ENCODE data around the gene NCK1. TPM values are rescaled to one million over a fixed set of nuclear protein-coding genes. Genes with fewer than 3 reads are reported as not detected.
"Not testable (repeated sequence)": the region's sequence is repeated elsewhere in the genome, so short reads cannot be mapped to it uniquely, and the experiment has no call there.

NCK1 gene
- total RNA-seq, 1 experiment from 2014 or later = 15.3 TPM

DNA sequence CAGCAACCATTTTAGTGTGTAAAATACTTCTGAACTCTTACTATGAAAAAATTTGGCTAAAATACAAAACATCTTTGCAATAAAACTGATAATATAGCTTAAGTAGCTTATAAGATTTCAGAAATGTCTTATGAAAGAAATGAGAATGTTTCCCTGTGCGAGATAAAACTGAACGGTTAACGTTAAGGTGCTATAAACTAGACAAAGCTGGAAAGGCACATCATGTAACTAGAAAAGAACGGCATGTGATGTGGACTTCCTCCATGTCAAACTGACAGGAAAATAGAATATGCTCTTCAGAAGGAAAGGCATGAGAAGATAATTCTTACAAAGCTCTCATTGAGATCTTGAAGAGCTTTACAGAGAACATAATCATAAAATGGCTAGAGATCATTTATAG lies 36.5 kb downstream of the NCK1 start:
- CTCF ChIA-PET = no interaction called here
- H3K9ac ChIP-seq (ENCODE audit: low read length) = no peak overlapping the region
- ATAC-seq (no peak), DNase-seq (no peak)
- BruUV-seq (replicated peaks) = no TSS peak
- no peaks in the 10 kb centered on the region for H3K27me3 ChIP-seq (ENCODE audit: low read length)
- intact Hi-C loops (cut with micrococcal nuclease) = no loop called here
- H3K79me2 ChIP-seq (ENCODE audit: low read length) = peaks cover 95% of the 10 kb centered on the region
- H3F3A ChIP-seq (ENCODE audit: low read length, unreplicated experiment) = no peaks in the 10 kb centered on the region
- peaks cover 9% of the 10 kb centered on the region for H3K4me1 ChIP-seq (ENCODE audit: insufficient read depth, low read length)
- no peak overlapping the region for H3K4me2 ChIP-seq (ENCODE audit: low read length)
- H3K27ac ChIP-seq (ENCODE audit: low read length) = no peak overlapping the region
- no peaks in the 10 kb centered on the region for H3K9me2 ChIP-seq (replicated peaks; ENCODE audit: low read length)
- H2AFZ ChIP-seq (ENCODE audit: low read length) = no peak overlapping the region
- no peaks in the 10 kb centered on the region for H3K9me3 ChIP-seq (ENCODE audit: low read length)
- no peak for TF ChIP-seq EZH2phosphoT487 (IDR thresholded peaks at IDR 0.05; ENCODE audit: borderline replicate concordance, low read length)
- no peak for TF ChIP-seq EZH2 (IDR thresholded peaks at IDR 0.05; ENCODE audit: low read length, unreplicated experiment)
- H3K4me3 ChIP-seq (ENCODE audit: low read length) = no peak overlapping the region
- POLR2A ChIA-PET (ENCODE audit: unreplicated experiment) = no interaction called here
- H4K20me1 ChIP-seq (ENCODE audit: low read length) = no peaks in the 10 kb centered on the region
- peaks cover 7% of the 10 kb centered on the region; the same call in 1 of the 2 replicates for H3K36me3 ChIP-seq (ENCODE audit: low read depth, low read length)

DNA sequence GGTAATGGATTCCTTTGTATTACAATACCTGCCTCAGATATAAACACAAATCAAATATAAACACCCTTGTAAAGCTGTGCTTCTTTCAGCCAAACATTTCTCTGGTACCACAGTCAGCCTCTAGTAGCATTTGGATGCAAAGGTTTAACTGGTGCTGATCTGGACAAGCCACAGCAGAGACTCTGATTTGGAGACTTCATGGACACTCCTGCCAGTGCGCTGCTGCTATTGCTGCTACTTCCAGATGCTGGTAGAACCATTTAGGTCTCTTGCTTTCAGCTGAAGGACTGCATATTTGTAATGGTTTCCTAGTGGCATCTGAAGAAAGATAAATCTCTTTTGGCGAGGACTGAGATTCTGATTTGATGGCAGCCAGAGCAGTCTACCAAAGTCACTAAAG lies 36.9 kb downstream of the NCK1 start:
- Histone ChIP-seq H3K4me2 (ENCODE audit: low read length) (no peak overlapping the region), H3K27ac (ENCODE audit: low read length) (no peak overlapping the region), H4K20me1 (ENCODE audit: low read length) (no peaks in the 10 kb centered on the region), H3K27me3 (ENCODE audit: low read length) (no peaks in the 10 kb centered on the region), H3F3A (ENCODE audit: low read length, unreplicated experiment) (no peaks in the 10 kb centered on the region), H3K9ac (ENCODE audit: low read length) (no peak overlapping the region), H3K9me2 (replicated peaks; ENCODE audit: low read length) (no peaks in the 10 kb centered on the region), H3K9me3 (ENCODE audit: low read length) (no peaks in the 10 kb centered on the region), H3K4me1 (ENCODE audit: insufficient read depth, low read length) (peaks cover 5% of the 10 kb centered on the region), H3K4me3 (ENCODE audit: low read length) (no peak overlapping the region), H2AFZ (ENCODE audit: low read length) (no peak overlapping the region), H3K79me2 (ENCODE audit: low read length) (peaks cover 95% of the 10 kb centered on the region), H3K36me3 (ENCODE audit: low read depth, low read length) (peaks cover 7% of the 10 kb centered on the region; the same call in 1 of the 2 replicates)
- no peak for TF ChIP-seq EZH2 (IDR thresholded peaks at IDR 0.05; ENCODE audit: low read length, unreplicated experiment)
- no peak for TF ChIP-seq EZH2phosphoT487 (IDR thresholded peaks at IDR 0.05; ENCODE audit: borderline replicate concordance, low read length)
- no TSS peak for BruUV-seq (replicated peaks)
- intact Hi-C loops (cut with micrococcal nuclease) = no loop called here
- ChIA-PET CTCF (no interaction called here), POLR2A (ENCODE audit: unreplicated experiment) (no interaction called here)
- DNase-seq = no peak
- ATAC-seq = no peak

GRCh38 chr3:136899622-136900158 lies 37.7 kb downstream of the NCK1 start:
- peaks cover 11% of the 10 kb centered on the region; the same call in 1 of the 2 replicates for H3K36me3 ChIP-seq (ENCODE audit: low read depth, low read length)
- BruUV-seq (replicated peaks) = no TSS peak

GRCh38 chr3:136900694-136901093 lies 38.7 kb downstream of the NCK1 start:
- intact Hi-C loops (cut with micrococcal nuclease); POLR2A ChIA-PET (ENCODE audit: unreplicated experiment); ATAC-seq: not testable (repeated sequence)

More at GRCh38 chr3:136899622-136900158, 37.7 kb downstream of the NCK1 start:
- Histone ChIP-seq H3K4me2 (ENCODE audit: low read length) (no peak overlapping the region), H3K79me2 (ENCODE audit: low read length) (peaks cover 95% of the 10 kb centered on the region), H3K4me3 (ENCODE audit: low read length) (no peak overlapping the region), H3F3A (ENCODE audit: low read length, unreplicated experiment) (no peaks in the 10 kb centered on the region), H3K9me2 (replicated peaks; ENCODE audit: low read length) (no peaks in the 10 kb centered on the region), H4K20me1 (ENCODE audit: low read length) (no peaks in the 10 kb centered on the region), H3K27ac (ENCODE audit: low read length) (no peak overlapping the region), H3K9ac (ENCODE audit: low read length) (no peak overlapping the region), H3K9me3 (ENCODE audit: low read length) (no peaks in the 10 kb centered on the region), H3K4me1 (ENCODE audit: insufficient read depth, low read length) (no peaks in the 10 kb centered on the region), H3K27me3 (ENCODE audit: low read length) (no peaks in the 10 kb centered on the region), H2AFZ (ENCODE audit: low read length) (no peak overlapping the region)
- DNase-seq = no peak
- TF ChIP-seq EZH2phosphoT487 (IDR thresholded peaks at IDR 0.05; ENCODE audit: borderline replicate concordance, low read length) = no peak
- TF ChIP-seq, protein P1, sequence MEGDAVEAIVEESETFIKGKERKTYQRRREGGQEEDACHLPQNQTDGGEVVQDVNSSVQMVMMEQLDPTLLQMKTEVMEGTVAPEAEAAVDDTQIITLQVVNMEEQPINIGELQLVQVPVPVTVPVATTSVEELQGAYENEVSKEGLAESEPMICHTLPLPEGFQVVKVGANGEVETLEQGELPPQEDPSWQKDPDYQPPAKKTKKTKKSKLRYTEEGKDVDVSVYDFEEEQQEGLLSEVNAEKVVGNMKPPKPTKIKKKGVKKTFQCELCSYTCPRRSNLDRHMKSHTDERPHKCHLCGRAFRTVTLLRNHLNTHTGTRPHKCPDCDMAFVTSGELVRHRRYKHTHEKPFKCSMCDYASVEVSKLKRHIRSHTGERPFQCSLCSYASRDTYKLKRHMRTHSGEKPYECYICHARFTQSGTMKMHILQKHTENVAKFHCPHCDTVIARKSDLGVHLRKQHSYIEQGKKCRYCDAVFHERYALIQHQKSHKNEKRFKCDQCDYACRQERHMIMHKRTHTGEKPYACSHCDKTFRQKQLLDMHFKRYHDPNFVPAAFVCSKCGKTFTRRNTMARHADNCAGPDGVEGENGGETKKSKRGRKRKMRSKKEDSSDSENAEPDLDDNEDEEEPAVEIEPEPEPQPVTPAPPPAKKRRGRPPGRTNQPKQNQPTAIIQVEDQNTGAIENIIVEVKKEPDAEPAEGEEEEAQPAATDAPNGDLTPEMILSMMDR (conservative IDR thresholded peaks at IDR 0.05; ENCODE audit: low read depth, low read length) = no peak
- TF ChIP-seq EZH2 (IDR thresholded peaks at IDR 0.05; ENCODE audit: low read length, unreplicated experiment) = no peak
- POLR2A ChIA-PET (ENCODE audit: unreplicated experiment) = no interaction called here
- ATAC-seq = no peak
- CTCF ChIA-PET = no interaction called here
- intact Hi-C loops (cut with micrococcal nuclease) = no loop called here

More at GRCh38 chr3:136900694-136901093, 38.7 kb downstream of the NCK1 start:
- H3K27ac ChIP-seq (ENCODE audit: low read length); H3F3A ChIP-seq (ENCODE audit: low read length, unreplicated experiment); H4K20me1 ChIP-seq (ENCODE audit: low read length); H2AFZ ChIP-seq (ENCODE audit: low read length); H3K4me3 ChIP-seq (ENCODE audit: low read length); H3K4me1 ChIP-seq (ENCODE audit: insufficient read depth, low read length); H3K4me2 ChIP-seq (ENCODE audit: low read length); H3K9ac ChIP-seq (ENCODE audit: low read length); DNase-seq; H3K27me3 ChIP-seq (ENCODE audit: low read length); H3K9me2 ChIP-seq (replicated peaks; ENCODE audit: low read length); CTCF ChIA-PET; H3K9me3 ChIP-seq (ENCODE audit: low read length); BruUV-seq (replicated peaks): not testable (repeated sequence)
- peaks cover 12% of the 10 kb centered on the region; the same call in 1 of the 2 replicates for H3K36me3 ChIP-seq (ENCODE audit: low read depth, low read length)
- H3K79me2 ChIP-seq (ENCODE audit: low read length) = peaks cover 96% of the 10 kb centered on the region

All from PC-3 (cell line).